Body of pancreas (tissue), 4 donors: ENCODE measurements around the gene STK25. TPM values are rescaled to one million over a fixed set of nuclear protein-coding genes. Genes with fewer than 3 reads are reported as not detected.

Experiments used
- ATAC-seq: fragments of 150-250 bp; one replicate; pipeline ENCODE4 v1.9.1; 2016
- DNase-seq, 4 donors: peaks; one replicate each; pipeline ENCODE4 v3.0.0-alpha.2; 2019
- H3K27ac ChIP-seq, 4 donors: fragments of 200-600 bp; sonication (generic); 1 replicate in 3 of 4; 2 replicates in 1 of 4; pipeline versions ENCODE4 v1.5.1 to v1.6.1; 2016 to 2019; ENCODE audit warnings: mild to moderate bottlenecking in 1 of 4, mixed read lengths in 1 of 4, moderate library complexity in 1 of 4
- H3K27me3 ChIP-seq, 2 donors: fragments of 200-600 bp; sonication (generic); one replicate each; pipeline ENCODE4 v1.6.0; 2016; ENCODE audit warnings: mild to moderate bottlenecking in 1 of 2
- H3K36me3 ChIP-seq, 2 donors: fragments of 200-600 bp; sonication (generic); replicated peaks in 1 of 2; 2 replicates each; pipeline ENCODE4 v1.5.1; 2016; ENCODE audit warnings: low read depth in 2 of 2; ENCODE audit not compliant: insufficient read depth in 1 of 2
- H3K4me1 ChIP-seq: fragments of 200-600 bp; sonication (generic); one replicate; pipeline ENCODE4 v1.6.0; 2016
- H3K4me3 ChIP-seq, 2 donors: fragments of 200-600 bp; sonication (generic); 1 replicate in 1 of 2; 2 replicates in 1 of 2; pipeline ENCODE4 v1.5.1; 2016 to 2019
- H3K9me3 ChIP-seq, 3 donors: fragments of 200-600 bp; sonication (generic); 1 replicate in 2 of 3; 2 replicates in 1 of 3; pipeline ENCODE4 v1.5.1; 2016
- CTCF ChIP-seq, 7 experiments: fragments of 450-650 bp in 4 of 7; fragments of 200-600 bp in 3 of 7; sonication (generic) in 3 of 7; IDR thresholded peaks; one replicate each; pipeline ENCODE4 v1.5.1; 2016 to 2019; ENCODE audit warnings: antibody characterized with exemption in 7 of 7
- POLR2A ChIP-seq, 3 donors: fragments of 450-650 bp; IDR thresholded peaks; one replicate each; pipeline ENCODE4 v1.6.1; 2016; ENCODE audit warnings: antibody characterized with exemption in 3 of 3, mild to moderate bottlenecking in 2 of 3
- WGBS, 2 donors: methylation state at CpG; one replicate each; pipeline ENCODE4 v1.1.5; 2017; 5-methylcytosine and 5-hydroxymethylcytosine counted together
- intact Hi-C: fragments of 100-400 bp; cut with DNase I; formaldehyde crosslinking; loops from one replicate; pipeline ENCODE4 v1.15.1; 2023
- total RNA-seq, 2 donors: library from RNA; depleted of rRNA; stranded (reverse); fragments of >200 nt; gene quantifications; one replicate each; pipeline ENCODE4 v1.1.0, GENCODE V29; 2016

STK25 gene
- total RNA-seq, 2 donors from 2014 or later, result 129 to 144 TPM

GRCh38 chr2:241553981-241554380, 45.6 kb upstream of the STK25 start:
- Histone ChIP-seq H3K4me1 (peaks cover 7% of the 10 kb centered on the region), H3K27ac (no peak overlapping the region), H3K9me3 (no peaks in the 10 kb centered on the region), H3K27me3 (no peaks in the 10 kb centered on the region), H3K4me3 (no peak overlapping the region), H3K36me3 (no peaks in the 10 kb centered on the region)
- DNase-seq, result no peak
- TF ChIP-seq CTCF (IDR thresholded peaks at IDR 0.05) (no peak), POLR2A (IDR thresholded peaks at IDR 0.05) (no peak)
- intact Hi-C loops, result no loop called here
- ATAC-seq, result no peak
- WGBS, 2 donors, result 65 to 73% methylated on average over 5 to 6 of the region's 6 CpGs

GRCh38 chr2:241553512-241553830, 45.1 kb upstream of the STK25 start:
- Histone ChIP-seq H3K27ac (no peak overlapping the region), H3K27me3 (no peaks in the 10 kb centered on the region), H3K36me3 (no peaks in the 10 kb centered on the region), H3K4me3 (no peak overlapping the region), H3K4me1 (peaks cover 5% of the 10 kb centered on the region), H3K9me3 (no peaks in the 10 kb centered on the region)
- WGBS, 2 donors, result 80 to 83% methylated on average over 10 to 12 of the region's 12 CpGs
- intact Hi-C loops, result no loop called here
- no peak for TF ChIP-seq POLR2A (IDR thresholded peaks at IDR 0.05)
- no peak for TF ChIP-seq CTCF (IDR thresholded peaks at IDR 0.05)
- ATAC-seq (no peak), DNase-seq (no peak)

GRCh38 chr2:241551998-241552737, 43.8 kb upstream of the STK25 start:
- DNase-seq (no peak), ATAC-seq (no peak)
- no peaks in the 10 kb centered on the region for H3K9me3 ChIP-seq
- H3K36me3 ChIP-seq, result no peaks in the 10 kb centered on the region
- H3K4me1 ChIP-seq, result no peaks in the 10 kb centered on the region
- whole genome bisulfite sequencing, 2 donors, result 82 to 85% methylated on average over 20 to 33 of the region's 33 CpGs
- no peak for TF ChIP-seq CTCF (IDR thresholded peaks at IDR 0.05)
- no peak for TF ChIP-seq POLR2A (IDR thresholded peaks at IDR 0.05)
- intact Hi-C loops, result no loop called here
- H3K4me3 ChIP-seq, result no peak overlapping the region
- no peak overlapping the region for H3K27ac ChIP-seq
- no peaks in the 10 kb centered on the region for H3K27me3 ChIP-seq

- H3K4me3 ChIP-seq, result no peak overlapping the region
- ATAC-seq (no peak), DNase-seq (no peak)
- H3K27ac ChIP-seq, result no peak overlapping the region
- 59 to 78% methylated on average over 8 to 12 of the region's 12 CpGs for WGBS, 2 donors
- H3K36me3 ChIP-seq, result no peaks in the 10 kb centered on the region
- no peak for TF ChIP-seq CTCF (IDR thresholded peaks at IDR 0.05)
- H3K9me3 ChIP-seq, result no peaks in the 10 kb centered on the region
- H3K27me3 ChIP-seq, result no peaks in the 10 kb centered on the region
- intact Hi-C loops, result no loop called here
- no peaks in the 10 kb centered on the region for H3K4me1 ChIP-seq
Observed at GRCh38 chr2:241551599-241551997, 43.2 kb upstream of the STK25 start.
